SU-DHL-6 (cell line): Measurements from ENCODE around the gene TACR1.

Experiments
- H2AFZ ChIP-seq: fragments of 200-600 bp; sonication (generic); 2 replicates; pipeline ENCODE4 v1.6.1; 2014; ENCODE audit warnings: low read depth, mild to moderate bottlenecking, moderate library complexity, mixed read lengths, antibody characterized with exemption, low read length; ENCODE audit not compliant: severe bottlenecking
- H3F3A ChIP-seq: fragments of 200-600 bp; shearing (Covaris generic); 2 replicates; pipeline ENCODE4 v1.6.0; 2016; ENCODE audit warnings: antibody characterized with exemption, mild to moderate bottlenecking; ENCODE audit not compliant: insufficient read depth
- H3K27ac ChIP-seq: fragments of 200-600 bp; sonication (generic); 2 replicates; pipeline ENCODE4 v1.5.1; 2016; ENCODE audit warnings: low read depth, mild to moderate bottlenecking, low read length, moderate library complexity, mixed read lengths
- H3K27me3 ChIP-seq: fragments of 200-600 bp; sonication (generic), shearing (Covaris generic); 2 replicates; pipeline ENCODE4 v1.6.0; 2014; ENCODE audit warnings: mild to moderate bottlenecking, low read length
- H3K36me3 ChIP-seq: fragments of 200-600 bp; sonication (generic); 2 replicates; pipeline ENCODE4 v1.6.1; 2014; ENCODE audit warnings: mild to moderate bottlenecking, low read length, mixed read lengths
- H3K4me2 ChIP-seq: fragments of 300-600, 200-600 bp; shearing (Covaris generic), sonication (generic); 2 replicates; pipeline ENCODE4 v1.6.0; 2014; ENCODE audit warnings: low read length, low read depth, mild to moderate bottlenecking; ENCODE audit not compliant: poor library complexity, severe bottlenecking
- H3K4me3 ChIP-seq: fragments of 200-600 bp; sonication (generic); 2 replicates; pipeline ENCODE4 v1.5.1; 2014; ENCODE audit warnings: antibody characterized with exemption, low read length, mild to moderate bottlenecking, mixed read lengths; ENCODE audit not compliant: insufficient read depth, poor library complexity, severe bottlenecking
- H3K79me2 ChIP-seq: fragments of 200-600 bp; sonication (generic); 2 replicates; pipeline ENCODE4 v1.6.1; 2014; ENCODE audit warnings: mild to moderate bottlenecking, low read length, moderate library complexity; ENCODE audit not compliant: insufficient read depth
- H3K9ac ChIP-seq: fragments of 200-600 bp; sonication (generic); 2 replicates; pipeline ENCODE4 v1.7.0; 2014; ENCODE audit warnings: mild to moderate bottlenecking, low read length
- H3K9me2 ChIP-seq: fragments of 200-600 bp; sonication (generic); replicated peaks from 2 replicates; pipeline ENCODE4 v1.6.1; 2014; ENCODE audit warnings: low read length; ENCODE audit not compliant: insufficient read depth
- H3K9me3 ChIP-seq: fragments of 200-600 bp; sonication (generic); 2 replicates; pipeline ENCODE4 v1.6.1; 2014; ENCODE audit warnings: low read length, mixed read lengths; ENCODE audit not compliant: insufficient read depth
- H4K20me1 ChIP-seq: fragments of 200-600 bp; sonication (generic); 2 replicates; pipeline ENCODE4 v1.6.1; 2014; ENCODE audit warnings: low read depth, mild to moderate bottlenecking, antibody characterized with exemption, low read length, moderate library complexity, mixed read lengths
- CTCF ChIP-seq: fragments of 200-600 bp; sonication (generic); IDR thresholded peaks from one replicate; pipeline ENCODE4 v1.5.1; 2017; ENCODE audit warnings: antibody characterized with exemption, mild to moderate bottlenecking, low read length, moderate library complexity; ENCODE audit not compliant: insufficient read depth, poor library complexity, severe bottlenecking
- EZH2phosphoT487 ChIP-seq: fragments of 200-600 bp; sonication (generic), shearing (Covaris generic); conservative IDR thresholded peaks from 2 replicates; pipeline ENCODE4 v1.6.1; 2018; ENCODE audit warnings: mild to moderate bottlenecking, antibody characterized with exemption, low read length, moderate library complexity, mixed read lengths

Gene TACR1

GRCh38 chr2:75020476-75020875, 178.8 kb downstream of the TACR1 start:
- no peak overlapping the region for H3K4me3 ChIP-seq
- H2AFZ ChIP-seq = no peak overlapping the region
- no peaks in the 10 kb centered on the region for H3K9me2 ChIP-seq
- H3K9ac ChIP-seq = no peak overlapping the region
- H3F3A ChIP-seq = no peaks in the 10 kb centered on the region
- no peaks in the 10 kb centered on the region for H3K36me3 ChIP-seq
- H3K27ac ChIP-seq = no peak overlapping the region
- H4K20me1 ChIP-seq = no peaks in the 10 kb centered on the region
- no peaks in the 10 kb centered on the region for H3K9me3 ChIP-seq
- H3K4me2 ChIP-seq = no peak overlapping the region
- no peaks in the 10 kb centered on the region for H3K27me3 ChIP-seq
- no peaks in the 10 kb centered on the region for H3K79me2 ChIP-seq
- TF ChIP-seq EZH2phosphoT487 (no peak), CTCF (no peak)

- H3K36me3 ChIP-seq = no peaks in the 10 kb centered on the region
- no peak overlapping the region for H3K4me2 ChIP-seq
- no peaks in the 10 kb centered on the region for H3K79me2 ChIP-seq
- no peaks in the 10 kb centered on the region for H3K27me3 ChIP-seq
- H3K27ac ChIP-seq = no peak overlapping the region
- no peak overlapping the region for H3K9ac ChIP-seq
- no peaks in the 10 kb centered on the region for H4K20me1 ChIP-seq
- H3K9me2 ChIP-seq = no peaks in the 10 kb centered on the region
- no peak overlapping the region for H2AFZ ChIP-seq
- TF ChIP-seq CTCF (no peak), EZH2phosphoT487 (no peak)
- H3K4me3 ChIP-seq = no peak overlapping the region
- no peaks in the 10 kb centered on the region for H3F3A ChIP-seq
- H3K9me3 ChIP-seq = no peaks in the 10 kb centered on the region
These were observed 179.5 kb downstream of the TACR1 start for GRCh38 chr2:75019790-75020189.

- Histone ChIP-seq H3K9me3 (no peaks in the 10 kb centered on the region), H3K9ac (no peak overlapping the region), H3K4me3 (no peak overlapping the region), H3K27me3 (no peaks in the 10 kb centered on the region), H3K79me2 (no peaks in the 10 kb centered on the region), H3K27ac (no peak overlapping the region), H2AFZ (no peak overlapping the region), H3K36me3 (no peaks in the 10 kb centered on the region), H3K4me2 (no peak overlapping the region), H3K9me2 (no peaks in the 10 kb centered on the region), H3F3A (no peaks in the 10 kb centered on the region), H4K20me1 (no peaks in the 10 kb centered on the region)
- TF ChIP-seq EZH2phosphoT487 = no peak
- TF ChIP-seq CTCF = no peak
These were observed 181.2 kb downstream of the TACR1 start for GRCh38 chr2:75018162-75018561.

- Histone ChIP-seq H3K36me3 (no peaks in the 10 kb centered on the region), H3K4me2 (no peak overlapping the region), H3K79me2 (no peaks in the 10 kb centered on the region), H2AFZ (no peak overlapping the region), H3K27me3 (no peaks in the 10 kb centered on the region), H3K27ac (no peak overlapping the region), H3K9me2 (no peaks in the 10 kb centered on the region), H4K20me1 (no peaks in the 10 kb centered on the region), H3F3A (no peaks in the 10 kb centered on the region), H3K9ac (no peak overlapping the region), H3K9me3 (no peaks in the 10 kb centered on the region), H3K4me3 (no peak overlapping the region)
- TF ChIP-seq CTCF = no peak
- TF ChIP-seq EZH2phosphoT487 = no peak
These were observed 187.2 kb downstream of the TACR1 start for GRCh38 chr2:75012080-75012479.
